Small intestine (tissue), 7 donors: ENCODE results near the gene SIK2. TPM values are rescaled to one million over a fixed set of nuclear protein-coding genes. Genes with fewer than 3 reads are reported as not detected.
A peak's percentile ranks its signal among the peaks of the same experiment; 100 is the strongest.

Experiments used
- DNase-seq, 2 donors: peaks; one replicate each; pipeline versions ENCODE4 v3.0.0 to v3.0.0-alpha.2; 2013
- FAIRE-seq: peaks from 2 replicates; lab custom pipeline; 2012; peaks lifted over from hg19 to GRCh38; lab: Jason Lieb, UNC
- H3K27ac ChIP-seq, 3 donors: one replicate each; pipeline ENCODE4 v1.5.1; 2013; ENCODE audit warnings: low read length in 2 of 3, mild to moderate bottlenecking in 2 of 3, control low read depth in 1 of 3, inconsistent platforms in 1 of 3, low read depth in 1 of 3, moderate library complexity in 1 of 3
- H3K27me3 ChIP-seq, 3 donors: one replicate each; pipeline ENCODE4 v1.6.1; 2013; ENCODE audit warnings: low read length in 3 of 3, inconsistent platforms in 1 of 3; ENCODE audit not compliant: control insufficient read depth in 3 of 3, insufficient read depth in 3 of 3
- H3K36me3 ChIP-seq, 3 donors: one replicate each; pipeline ENCODE4 v1.6.1; 2013; ENCODE audit warnings: low read length in 3 of 3, inconsistent platforms in 1 of 3, low read depth in 1 of 3, mild to moderate bottlenecking in 1 of 3, moderate library complexity in 1 of 3; ENCODE audit not compliant: control insufficient read depth in 3 of 3, insufficient read depth in 2 of 3
- H3K4me1 ChIP-seq, 3 donors: one replicate each; pipeline ENCODE4 v1.6.1; 2013; ENCODE audit warnings: low read length in 2 of 3, inconsistent platforms in 1 of 3, low read depth in 1 of 3, mild to moderate bottlenecking in 1 of 3, moderate library complexity in 1 of 3; ENCODE audit not compliant: control insufficient read depth in 3 of 3, insufficient read depth in 2 of 3
- H3K4me3 ChIP-seq, 3 donors: one replicate each; pipeline ENCODE4 v1.5.1; 2013; ENCODE audit warnings: low read length in 3 of 3, control low read depth in 1 of 3, inconsistent platforms in 1 of 3, low read depth in 1 of 3, mild to moderate bottlenecking in 1 of 3, moderate library complexity in 1 of 3
- H3K9me3 ChIP-seq, 2 donors: one replicate each; pipeline ENCODE4 v1.6.1; 2013; ENCODE audit warnings: low read depth in 1 of 2, low read length in 1 of 2; ENCODE audit not compliant: control insufficient read depth in 2 of 2, insufficient read depth in 1 of 2
- WGBS, 3 donors: extraction: QIAGEN DNeasy Blood & Tissue Kit; methylation state at CpG; one replicate each; pipeline ENCODE4 v1.1.7; 2013; 5-methylcytosine and 5-hydroxymethylcytosine counted together
- polyA plus RNA-seq, 4 donors: library from polyadenylated mRNA; stranded (reverse) in 3 of 4; unstranded in 1 of 4; fragments of 200-250 nt in 3 of 4; fragments of 120-200 nt in 1 of 4; gene quantifications; one replicate each; pipeline versions ENCODE4 v1.2.1 to v1.2.3, GENCODE V29; 2013
- donor health status: healthy with polysubstance abuse.
- donor health status: control.
- donor health status: control.
- donor health status: Bipolar disorder and iron deficiency.
- donor health status: healthy.

SIK2 gene
- polyA plus RNA-seq, 4 donors, result 3.8 to 22.5 (median 5.6) TPM

DNA sequence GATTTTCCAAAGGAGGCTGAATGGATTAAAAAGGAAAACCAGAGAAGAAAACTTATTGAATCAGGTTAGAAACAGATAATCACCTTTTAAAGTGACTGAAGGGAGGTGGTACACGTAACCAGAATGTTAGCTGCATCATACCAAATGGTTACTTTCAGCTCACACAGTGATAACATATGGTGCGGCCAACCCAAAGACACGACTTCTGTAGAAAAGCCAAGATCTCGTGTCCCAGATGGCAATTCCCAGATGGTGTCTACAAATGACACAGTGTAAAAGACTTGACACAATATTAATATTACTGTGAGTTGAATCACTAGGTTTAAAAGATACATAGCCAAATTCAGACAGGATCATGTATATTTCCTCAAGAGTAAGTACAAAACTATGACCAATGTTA, 158.8 kb downstream of the SIK2 start:
- DNase-seq (no peak), FAIRE-seq (no peak)
- WGBS, 3 donors, result 85 to 96% (median 89%) methylated on average over 4 of the region's 4 CpGs
- H3K27ac ChIP-seq, result no peak overlapping the region
- H3K9me3 ChIP-seq, result no peaks in the 10 kb centered on the region
- peaks cover 4 to 33% (median 10%) of the 10 kb centered on the region in 3 donors for H3K36me3 ChIP-seq
- no peak overlapping the region for H3K4me3 ChIP-seq
- H3K27me3 ChIP-seq, result no peaks in the 10 kb centered on the region
- peaks cover 3 to 31% (median 4%) of the 10 kb centered on the region in 3 donors for H3K4me1 ChIP-seq

DNA sequence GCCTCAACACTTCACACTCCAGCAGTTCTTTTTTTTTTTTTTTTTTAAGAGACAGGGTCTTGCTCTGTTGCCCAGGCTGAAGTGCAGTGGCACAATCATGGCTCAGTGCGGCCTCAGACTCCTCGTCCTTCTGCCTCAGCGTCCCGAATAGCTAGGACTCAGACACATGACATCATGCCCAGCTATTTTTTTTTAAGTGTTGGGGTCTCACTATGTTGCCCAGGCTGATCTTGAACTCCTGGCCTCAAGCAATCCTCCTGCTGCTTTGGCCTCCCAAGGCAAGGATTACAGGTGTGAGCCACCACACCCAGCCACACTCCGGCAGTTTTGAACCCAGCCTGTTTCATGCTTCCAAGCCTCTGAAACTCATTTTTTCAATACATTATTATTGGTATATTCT, 160.3 kb downstream of the SIK2 start:
- no peak overlapping the region for H3K27ac ChIP-seq
- WGBS, 3 donors, result 93 to 97% (median 97%) methylated on average over 5 of the region's 5 CpGs
- H3K36me3 ChIP-seq, result peaks cover 4 to 30% (median 10%) of the 10 kb centered on the region in 3 donors
- no peaks in the 10 kb centered on the region for H3K27me3 ChIP-seq
- no peaks in the 10 kb centered on the region for H3K9me3 ChIP-seq
- no peak overlapping the region for H3K4me3 ChIP-seq
- DNase-seq (no peak), FAIRE-seq (no peak)
- H3K4me1 ChIP-seq, result peaks cover 3 to 33% (median 7%) of the 10 kb centered on the region in 3 donors

DNA sequence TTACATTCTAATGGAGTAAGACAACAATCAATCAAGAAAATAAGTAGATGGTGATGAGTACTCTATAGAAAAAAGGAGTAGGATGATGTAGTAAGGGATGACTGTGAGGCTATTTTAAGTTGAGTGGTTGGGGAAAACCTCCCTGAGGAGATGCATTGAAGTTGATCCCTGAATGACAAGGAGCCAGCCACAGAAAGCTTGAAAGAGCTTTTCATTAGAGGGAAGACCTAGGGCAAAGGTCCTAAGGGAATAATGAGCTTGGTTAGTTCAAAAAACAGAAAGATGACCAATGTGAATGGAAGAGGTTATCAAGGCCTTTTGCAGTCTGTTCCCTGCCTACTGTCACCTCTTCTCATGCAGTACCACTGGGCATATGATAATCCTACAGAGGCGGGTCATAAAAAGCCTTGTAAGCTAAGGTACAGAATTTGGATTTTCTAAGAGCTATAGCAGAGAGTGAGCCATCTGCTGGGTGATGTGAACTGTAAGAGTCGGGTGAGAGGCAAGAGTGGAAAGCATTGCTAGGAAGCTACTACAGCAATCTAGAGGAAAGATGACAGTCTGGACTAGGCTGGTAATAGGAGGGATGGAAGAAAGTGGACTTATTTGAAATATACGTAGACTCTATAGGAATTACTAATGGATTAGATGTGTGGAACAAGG, 160.9 kb downstream of the SIK2 start:
- H3K36me3 ChIP-seq, result peaks cover 4 to 28% (median 10%) of the 10 kb centered on the region in 3 donors
- 73 to 80% (median 77%) methylated on average over 3 of the region's 3 CpGs for WGBS, 3 donors
- H3K4me1 ChIP-seq, result peaks cover 3 to 33% (median 7%) of the 10 kb centered on the region in 3 donors
- no peak overlapping the region for H3K27ac ChIP-seq
- H3K4me3 ChIP-seq, result no peak overlapping the region
- no peaks in the 10 kb centered on the region for H3K27me3 ChIP-seq
- H3K9me3 ChIP-seq, result no peaks in the 10 kb centered on the region
- FAIRE-seq (no peak), DNase-seq (no peak)

DNA sequence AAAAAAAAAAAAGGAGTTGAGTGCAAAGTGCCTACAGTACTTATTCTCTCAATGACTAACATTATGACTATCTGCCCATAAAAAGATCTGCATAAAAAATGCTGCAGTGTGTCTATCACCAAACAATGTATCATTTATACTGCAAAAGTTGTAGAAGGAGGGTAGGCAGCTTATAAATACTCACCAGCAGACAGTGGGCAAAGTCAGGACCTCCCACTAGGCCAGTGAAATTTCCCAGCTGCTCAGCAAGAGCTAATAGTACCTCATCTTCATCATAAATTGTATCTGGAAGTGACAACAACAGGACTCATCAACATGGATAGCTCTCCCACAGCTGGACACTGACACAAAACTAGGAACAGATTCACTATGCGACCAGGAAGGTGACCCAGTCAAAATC, 162.4 kb downstream of the SIK2 start:
- FAIRE-seq, result no peak

DNA sequence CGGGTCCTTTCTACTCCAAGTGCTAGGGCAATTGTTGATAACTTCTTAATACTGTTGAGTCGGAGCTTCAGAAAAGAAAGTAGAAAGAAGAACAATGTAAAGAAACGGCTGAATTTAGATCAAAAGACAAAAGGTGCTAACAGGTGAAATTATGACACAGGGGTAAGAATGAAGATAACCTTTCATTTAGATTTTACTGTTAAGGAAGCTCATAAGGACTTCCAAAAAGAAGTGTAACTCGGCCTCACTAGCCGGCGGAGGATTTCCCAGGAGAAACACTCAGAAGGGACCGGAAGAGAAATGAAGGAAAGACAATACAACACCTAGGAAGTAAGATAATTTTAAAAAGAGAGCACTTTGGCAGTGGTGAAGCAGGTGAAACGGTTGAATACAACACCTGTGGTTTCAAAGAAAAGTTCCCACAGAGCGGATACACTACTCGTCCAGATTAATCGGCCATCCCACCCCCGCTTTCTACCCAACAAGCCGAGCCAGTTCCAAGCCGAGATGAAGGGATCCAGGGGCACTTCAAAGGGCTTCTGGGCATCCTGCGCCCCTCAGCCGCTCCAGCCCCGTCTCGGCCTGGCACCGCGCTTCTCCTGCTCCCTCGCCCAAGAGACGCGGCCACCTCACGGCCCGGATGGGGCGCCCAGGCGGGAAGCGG, 163.2 kb downstream of the SIK2 start:
- 0 to 1% (median 1%) methylated on average over 27 to 28 of the region's 28 CpGs for WGBS, 3 donors
- H3K36me3 ChIP-seq, result peaks cover 4 to 16% (median 5%) of the 10 kb centered on the region in 3 donors
- peaks cover 3 to 22% (median 7%) of the 10 kb centered on the region in 3 donors for H3K4me1 ChIP-seq
- FAIRE-seq (no peak), DNase-seq (peak; percentile 29 to 50)
- peak overlapping the region; percentile 88 to 91 (median 88) for H3K4me3 ChIP-seq
- H3K9me3 ChIP-seq, result no peaks in the 10 kb centered on the region
- peak overlapping the region; percentile 41 to 96 (median 88) for H3K27ac ChIP-seq
- H3K27me3 ChIP-seq, result no peaks in the 10 kb centered on the region

More for the DNA sequence above, 162.4 kb downstream of the SIK2 start:
- WGBS, 3 donors, result 8 to 49% (median 29%) methylated on average over 1 of the region's 1 CpG
- H3K27me3 ChIP-seq, result no peaks in the 10 kb centered on the region
- H3K4me1 ChIP-seq, result peaks cover 3 to 27% (median 7%) of the 10 kb centered on the region in 3 donors
- peak in 1 of 2 donors; percentile 34 for DNase-seq
- H3K9me3 ChIP-seq, result no peaks in the 10 kb centered on the region
- peak overlapping the region in 1 of 3 donors; percentile 88 for H3K27ac ChIP-seq
- peaks cover 4 to 22% (median 10%) of the 10 kb centered on the region in 3 donors for H3K36me3 ChIP-seq
- peak overlapping the region in 2 of 3 donors; percentile 88 to 91 for H3K4me3 ChIP-seq

DNA sequence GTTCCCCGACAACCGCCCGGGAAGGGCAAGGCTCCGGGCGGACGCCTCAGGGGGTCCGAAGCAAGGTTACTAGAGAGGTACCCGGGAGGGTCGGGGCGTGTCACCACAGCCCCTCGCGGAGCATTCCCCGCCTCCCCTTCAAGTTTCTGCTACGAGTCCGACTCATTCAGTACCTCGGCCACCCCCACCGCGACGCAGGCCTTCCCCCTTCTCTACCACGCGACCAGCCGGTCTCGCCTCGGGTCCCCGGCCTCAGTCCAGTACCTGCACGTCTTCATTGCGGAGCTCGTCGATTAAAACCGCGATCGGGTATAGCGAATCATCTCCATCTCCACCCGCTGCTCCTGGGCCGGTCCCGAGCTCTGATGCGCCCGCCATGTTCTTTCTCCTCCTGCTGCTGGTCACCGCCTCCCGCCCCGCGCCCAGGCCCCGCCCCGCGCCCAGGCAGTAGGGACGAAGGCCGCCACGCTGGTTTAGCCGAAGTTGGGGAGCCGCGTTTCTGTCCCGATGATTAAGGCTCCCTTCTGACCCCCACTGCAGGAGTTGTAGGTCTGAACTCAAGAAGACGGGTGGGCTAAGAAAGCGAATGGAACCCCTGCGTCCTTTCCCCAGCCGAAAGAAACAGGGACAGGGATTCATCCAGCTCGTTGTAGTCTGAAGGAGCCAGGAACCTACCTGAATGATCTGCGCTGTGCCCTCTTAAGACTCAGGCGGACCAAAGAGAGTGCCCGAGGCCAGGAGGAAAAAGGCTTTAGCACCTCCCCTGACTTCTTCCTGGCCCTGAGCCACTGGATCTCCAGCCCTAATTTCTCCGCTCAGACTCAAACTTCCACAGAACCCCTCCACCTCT, 164.0 kb downstream of the SIK2 start, which contains the start of gene PPP2R1B:
TSS of gene PPP2R1B (minus strand) at position 406 of the 850 bp plus-strand sequence. CDS start at position 378, 28 bp downstream.
- DNase-seq, result peak; percentile 82 to 92
- Histone ChIP-seq H3K27ac (peak within 1 kb of the TSS; percentile 82 to 96 (median 88)), H3K27me3 (no peaks in the 10 kb centered on the region), H3K4me3 (peak within 1 kb of the TSS; percentile 88 to 91 (median 88)), H3K4me1 (peaks cover 3 to 17% (median 7%) of the 10 kb centered on the region in 3 donors), H3K9me3 (no peaks in the 10 kb centered on the region), H3K36me3 (peaks cover 0 to 12% (median 2%) of the 10 kb centered on the region in 3 donors)
- WGBS, 3 donors, result 0 to 1% (median 1%) methylated on average over 46 to 61 of the region's 61 CpGs
- FAIRE-seq, result no peak

DNA sequence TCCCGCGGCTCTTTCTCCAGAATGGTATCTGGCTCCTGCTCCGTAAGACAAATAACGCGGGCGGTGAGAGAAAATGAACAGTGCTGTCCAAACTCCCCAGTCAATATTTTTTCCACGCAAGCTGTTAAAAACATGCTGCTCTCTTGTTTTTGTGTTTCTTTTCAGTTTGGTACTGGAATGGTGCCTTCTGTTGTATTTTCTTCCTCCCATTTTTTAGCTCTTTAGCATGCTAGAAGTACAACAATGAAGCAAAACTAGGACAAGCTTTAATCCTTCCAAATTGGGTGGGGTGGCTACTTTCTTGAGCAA, 164.5 kb downstream of the SIK2 start:
- peaks cover 0 to 8% (median 2%) of the 10 kb centered on the region in 3 donors for H3K36me3 ChIP-seq
- WGBS, 3 donors, result 2 to 5% (median 3%) methylated on average over 7 of the region's 7 CpGs
- no peaks in the 10 kb centered on the region for H3K27me3 ChIP-seq
- H3K27ac ChIP-seq, result peak overlapping the region; percentile 82 to 96 (median 88)
- FAIRE-seq (no peak), DNase-seq (no peak)
- peak overlapping the region; percentile 19 to 91 (median 88) for H3K4me3 ChIP-seq
- H3K4me1 ChIP-seq, result peaks cover 3 to 17% (median 7%) of the 10 kb centered on the region in 3 donors
- H3K9me3 ChIP-seq, result no peaks in the 10 kb centered on the region
